ENCODE measurements around the gene SLC26A3.

Gene SLC26A3

GRCh38 chr7:107815254-107815882 is 12.3 kb upstream of the SLC26A3 start:
- no peak for DNase-seq

GRCh38 chr7:107813524-107813923 is 10.5 kb upstream of the SLC26A3 start:
- DNase-seq = no peak

GRCh38 chr7:107811934-107812333 is 8.9 kb upstream of the SLC26A3 start:
- DNase-seq = no peak

- no peak for DNase-seq
Measured at GRCh38 chr7:107810626-107811025, 7.6 kb upstream of the SLC26A3 start.

GRCh38 chr7:107809179-107809578 is 6.2 kb upstream of the SLC26A3 start:
- DNase-seq = no peak

GRCh38 chr7:107799647-107800264 is 3.3 kb downstream of the SLC26A3 start:
- no peak for DNase-seq

GRCh38 chr7:107792364-107792763 is 10.7 kb downstream of the SLC26A3 start:
- no peak for DNase-seq

GRCh38 chr7:107789647-107790046 is 13.4 kb downstream of the SLC26A3 start:
- DNase-seq = no peak

- no peak for DNase-seq
Measured at GRCh38 chr7:107788662-107789061, 14.4 kb downstream of the SLC26A3 start.

- no peak for DNase-seq
Measured at GRCh38 chr7:107788216-107788615, 14.8 kb downstream of the SLC26A3 start.

- DNase-seq = no peak
Measured at GRCh38 chr7:107785926-107786325, 17.1 kb downstream of the SLC26A3 start.

- DNase-seq = no peak
Measured at GRCh38 chr7:107785170-107785569, 17.9 kb downstream of the SLC26A3 start.

GRCh38 chr7:107783648-107784047 is 19.4 kb downstream of the SLC26A3 start:
- DNase-seq = no peak

- no peak for DNase-seq
Measured at GRCh38 chr7:107782374-107782773, 20.6 kb downstream of the SLC26A3 start.

GRCh38 chr7:107779647-107780099 is 23.4 kb downstream of the SLC26A3 start:
- DNase-seq = no peak

- DNase-seq = no peak
Measured at GRCh38 chr7:107778283-107778682, 24.7 kb downstream of the SLC26A3 start.

GRCh38 chr7:107777702-107778101 is 25.3 kb downstream of the SLC26A3 start:
- no peak for DNase-seq

- no peak for DNase-seq
Measured at GRCh38 chr7:107773027-107773426, 30.0 kb downstream of the SLC26A3 start.

- no peak for DNase-seq
Measured at GRCh38 chr7:107768263-107768662, 34.8 kb downstream of the SLC26A3 start.

GRCh38 chr7:107767391-107767790 is 35.6 kb downstream of the SLC26A3 start:
- DNase-seq = no peak

- DNase-seq = no peak
Measured at GRCh38 chr7:107758667-107759066, 44.4 kb downstream of the SLC26A3 start.

GRCh38 chr7:107754642-107755041 is 48.4 kb downstream of the SLC26A3 start:
- DNase-seq = no peak

GRCh38 chr7:107751113-107751512 is 51.9 kb downstream of the SLC26A3 start:
- DNase-seq = no peak

- no peak for DNase-seq
Measured at GRCh38 chr7:107746006-107746405, 57.0 kb downstream of the SLC26A3 start.

- no peak for DNase-seq
Measured at GRCh38 chr7:107744345-107744750, 58.7 kb downstream of the SLC26A3 start.
